NCI-H510A (cell line): Measurements from ENCODE around the gene EDARADD.
A peak's percentile ranks its signal among the peaks of the same experiment; 100 is the strongest.

Source experiments
- DNase-seq: peaks from one replicate; lab custom pipeline; 2025; lab: John Stamatoyannopoulos, UW

The EDARADD gene

GRCh38 chr1:236516929-236517704 is 123.0 kb downstream of the EDARADD start:
- no peak for DNase-seq

GRCh38 chr1:236518322-236518721 is 124.2 kb downstream of the EDARADD start:
- no peak for DNase-seq

- no peak for DNase-seq
These were observed 126.4 kb downstream of the EDARADD start for GRCh38 chr1:236520445-236521005.

GRCh38 chr1:236522937-236523703 is 129.0 kb downstream of the EDARADD start:
- DNase-seq, result no peak

- DNase-seq, result peak; percentile 18
These were observed 129.6 kb downstream of the EDARADD start, which contains the start of gene LGALS8 for GRCh38 chr1:236523704-236524141. Gene LGALS8, plus strand, starts transcription at chr1:236523982. Its CDS starts 2,089 bp downstream, at chr1:236526071.

- no peak for DNase-seq
These were observed 130.2 kb downstream of the EDARADD start for GRCh38 chr1:236524142-236524894.

- no peak for DNase-seq
These were observed 130.8 kb downstream of the EDARADD start for GRCh38 chr1:236524895-236525184.

- no peak for DNase-seq
These were observed 132.0 kb downstream of the EDARADD start for GRCh38 chr1:236526079-236526478.

GRCh38 chr1:236530286-236530685 is 136.2 kb downstream of the EDARADD start:
- DNase-seq, result no peak

- no peak for DNase-seq
These were observed 136.9 kb downstream of the EDARADD start for GRCh38 chr1:236530959-236531358.

- DNase-seq, result no peak
These were observed 138.8 kb downstream of the EDARADD start for GRCh38 chr1:236532850-236533249.

GRCh38 chr1:236534151-236534651 is 140.1 kb downstream of the EDARADD start:
- no peak for DNase-seq
